ENCODE measurements around the gene SERPINA1.
A peak's percentile ranks its signal among the peaks of the same experiment; 100 is the strongest.
"Not testable (repeated sequence)": the region's sequence is repeated elsewhere in the genome, so short reads cannot be mapped to it uniquely, and the experiment has no call there.

The SERPINA1 gene

DNA sequence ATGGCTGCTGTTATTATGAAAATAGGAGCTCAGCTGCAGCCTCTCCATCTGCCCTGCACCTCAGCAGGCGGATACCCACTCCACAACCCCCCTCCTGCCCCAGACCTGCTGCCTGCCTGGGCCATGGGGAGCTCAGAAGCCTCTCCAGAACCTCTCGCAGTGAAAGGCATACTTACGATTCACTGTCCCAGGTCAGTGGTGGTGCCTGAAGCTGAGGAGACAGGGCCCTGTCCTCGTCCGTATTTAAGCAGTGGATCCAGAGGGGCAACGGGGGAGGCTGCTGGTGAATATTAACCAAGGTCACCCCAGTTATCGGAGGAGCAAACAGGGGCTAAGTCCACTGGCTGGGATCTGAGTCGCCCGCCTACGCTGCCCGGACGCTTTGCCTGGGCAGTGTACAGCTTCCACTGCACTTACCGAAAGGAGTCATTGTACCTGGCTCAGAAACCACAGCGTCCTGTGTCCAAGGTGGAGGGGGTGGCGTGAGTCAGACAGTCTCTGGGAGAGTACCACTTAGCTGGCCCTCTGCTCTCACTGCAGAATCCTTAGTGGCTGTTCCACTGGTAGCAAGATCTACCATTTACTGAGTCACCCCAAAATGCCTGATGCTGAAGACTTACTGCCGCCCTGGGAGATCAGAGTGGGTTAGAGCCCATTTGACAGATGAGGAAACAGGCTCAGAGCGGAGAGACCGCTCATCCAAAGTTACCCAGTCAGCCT is at the start of gene SERPINA1:
Gene SERPINA1 (minus strand): TSS at position 219 of the 720 bp plus-strand sequence. CDS start 5,365 bp downstream, outside the sequence.
- Histone ChIP-seq H3K36me3 (ENCODE audit: control insufficient read depth in 1 of 2, insufficient read depth in 2 of 2, low read length in 2 of 2) (no peaks in the 10 kb centered on the region), H3K4me1 (ENCODE audit: control insufficient read depth in 1 of 2, insufficient read depth in 2 of 2, low read length in 2 of 2) (peaks cover 5 to 9% of the 10 kb centered on the region in 2 donors), H3K27ac (ENCODE audit: low read length) (no peak within 1 kb of the TSS), H3K27me3 (ENCODE audit: low read depth, low read length) (no peaks in the 10 kb centered on the region), H3K4me3 (ENCODE audit: low read depth in 1 of 2, low read length in 2 of 2) (peak within 1 kb of the TSS in 1 of 2 donors; percentile 16), H3K9me3 (ENCODE audit: control insufficient read depth in 1 of 2, low read length in 2 of 2) (no peaks in the 10 kb centered on the region)

DNA sequence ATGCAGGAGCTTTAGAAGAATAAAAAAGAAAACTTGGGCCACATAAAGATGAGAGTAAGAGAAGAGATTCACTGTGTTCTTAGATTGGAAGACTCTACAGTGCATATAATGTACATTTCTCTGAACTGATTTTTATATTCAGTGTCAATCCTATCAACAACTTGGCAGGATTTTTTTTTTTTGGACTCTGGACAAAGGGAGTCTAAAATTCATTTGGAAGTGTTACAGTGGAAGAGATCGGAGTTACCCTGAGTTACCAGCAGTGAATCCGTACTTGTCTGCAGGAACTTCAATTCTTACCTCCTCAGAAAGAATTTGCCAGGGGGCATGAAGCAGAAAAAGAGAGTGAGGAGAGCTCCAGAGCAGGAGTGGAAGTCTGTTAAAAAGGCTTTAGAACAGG is 40.2 kb upstream of the SERPINA1 start:
- Histone ChIP-seq H3K4me1 (ENCODE audit: control insufficient read depth in 1 of 2, insufficient read depth in 2 of 2, low read length in 2 of 2) (no peaks in the 10 kb centered on the region), H3K27ac (ENCODE audit: low read length) (no peak overlapping the region), H3K27me3 (ENCODE audit: low read depth, low read length) (no peaks in the 10 kb centered on the region), H3K9me3 (ENCODE audit: control insufficient read depth in 1 of 2, low read length in 2 of 2) (peaks cover 0 to 6% of the 10 kb centered on the region in 2 donors), H3K4me3 (ENCODE audit: low read depth in 1 of 2, low read length in 2 of 2) (no peak overlapping the region), H3K36me3 (ENCODE audit: control insufficient read depth in 1 of 2, insufficient read depth in 2 of 2, low read length in 2 of 2) (no peaks in the 10 kb centered on the region)

DNA sequence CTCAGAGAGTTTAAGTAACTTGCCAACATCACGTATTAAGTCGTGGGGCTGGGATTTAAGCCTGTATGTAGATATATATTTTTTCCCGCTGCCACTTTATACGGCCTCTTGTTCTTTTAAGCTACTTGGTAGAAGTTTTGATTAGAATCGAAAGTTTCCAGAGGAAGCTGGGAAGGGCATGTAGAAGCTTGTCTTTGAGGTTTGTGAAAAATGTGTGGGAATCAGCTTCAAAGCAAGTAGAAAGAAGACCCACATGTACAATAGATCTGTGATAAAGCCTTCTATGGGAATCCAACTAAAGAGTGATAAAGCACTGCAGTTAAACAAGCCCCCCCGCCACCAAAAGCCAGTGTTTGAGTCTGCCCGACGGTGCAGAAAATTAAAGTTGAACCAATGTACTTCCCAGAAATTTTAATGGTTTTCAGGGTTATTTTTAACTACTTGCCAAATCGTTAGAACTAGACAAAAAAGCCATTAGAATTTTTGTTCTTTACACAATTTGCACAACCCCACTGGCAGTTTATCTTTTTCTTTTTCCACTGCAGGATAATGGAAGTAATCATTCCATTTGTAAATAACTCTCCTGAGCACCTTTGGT is 38.7 kb upstream of the SERPINA1 start:
- Histone ChIP-seq H3K9me3 (ENCODE audit: control insufficient read depth in 1 of 2, low read length in 2 of 2) (peaks cover 0 to 6% of the 10 kb centered on the region in 2 donors), H3K27ac (ENCODE audit: low read length) (no peak overlapping the region), H3K27me3 (ENCODE audit: low read depth, low read length) (no peaks in the 10 kb centered on the region), H3K4me3 (ENCODE audit: low read depth in 1 of 2, low read length in 2 of 2) (no peak overlapping the region), H3K4me1 (ENCODE audit: control insufficient read depth in 1 of 2, insufficient read depth in 2 of 2, low read length in 2 of 2) (no peaks in the 10 kb centered on the region), H3K36me3 (ENCODE audit: control insufficient read depth in 1 of 2, insufficient read depth in 2 of 2, low read length in 2 of 2) (no peaks in the 10 kb centered on the region)

DNA sequence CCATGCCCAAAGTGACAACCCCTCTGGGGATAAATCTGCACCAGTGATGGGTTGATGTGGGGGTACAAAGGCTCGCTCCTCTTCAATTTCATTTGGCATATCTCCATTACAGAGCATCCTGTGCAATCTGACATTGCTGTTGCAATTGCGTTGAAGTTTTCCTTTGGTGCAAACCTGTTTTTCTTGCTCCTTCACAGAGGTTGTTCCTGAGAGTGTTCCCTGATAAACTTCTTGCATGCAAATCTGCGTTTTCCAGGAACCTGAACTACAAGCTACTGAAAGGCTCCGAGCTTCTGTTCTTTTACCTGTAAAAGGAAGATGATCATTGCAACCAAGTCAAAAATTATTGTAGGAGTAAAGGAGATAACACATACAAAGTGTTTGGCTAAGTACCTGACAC is 38.1 kb upstream of the SERPINA1 start:
- Histone ChIP-seq H3K9me3 (ENCODE audit: control insufficient read depth in 1 of 2, low read length in 2 of 2) (peaks cover 0 to 6% of the 10 kb centered on the region in 2 donors), H3K36me3 (ENCODE audit: control insufficient read depth in 1 of 2, insufficient read depth in 2 of 2, low read length in 2 of 2) (no peaks in the 10 kb centered on the region), H3K27ac (ENCODE audit: low read length) (no peak overlapping the region), H3K4me3 (ENCODE audit: low read depth in 1 of 2, low read length in 2 of 2) (no peak overlapping the region), H3K4me1 (ENCODE audit: control insufficient read depth in 1 of 2, insufficient read depth in 2 of 2, low read length in 2 of 2) (no peaks in the 10 kb centered on the region), H3K27me3 (ENCODE audit: low read depth, low read length) (no peaks in the 10 kb centered on the region)

DNA sequence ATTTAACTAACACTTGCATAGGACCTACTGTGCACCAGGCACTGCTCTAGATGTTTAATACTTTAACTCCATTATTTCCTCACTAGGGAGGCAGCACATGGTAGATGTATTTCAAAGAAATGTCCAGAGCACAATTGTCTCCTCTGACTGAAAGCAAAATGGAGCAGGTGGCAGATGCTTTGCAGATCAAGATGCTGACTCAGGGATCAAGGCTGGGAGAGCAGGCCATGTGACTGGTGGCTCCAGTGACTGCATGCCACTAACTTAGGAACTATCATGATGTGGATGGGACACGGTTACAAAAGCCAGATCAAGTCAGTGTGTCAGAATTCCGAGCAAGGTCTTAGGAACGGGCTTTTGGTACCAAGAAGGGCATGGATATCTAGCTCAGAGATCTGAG is 36.0 kb upstream of the SERPINA1 start:
- Histone ChIP-seq H3K27me3 (ENCODE audit: low read depth, low read length) (no peaks in the 10 kb centered on the region), H3K4me3 (ENCODE audit: low read depth in 1 of 2, low read length in 2 of 2) (no peak overlapping the region), H3K9me3 (ENCODE audit: control insufficient read depth in 1 of 2, low read length in 2 of 2) (no peaks in the 10 kb centered on the region), H3K36me3 (ENCODE audit: control insufficient read depth in 1 of 2, insufficient read depth in 2 of 2, low read length in 2 of 2) (no peaks in the 10 kb centered on the region), H3K4me1 (ENCODE audit: control insufficient read depth in 1 of 2, insufficient read depth in 2 of 2, low read length in 2 of 2) (no peaks in the 10 kb centered on the region), H3K27ac (ENCODE audit: low read length) (no peak overlapping the region)

DNA sequence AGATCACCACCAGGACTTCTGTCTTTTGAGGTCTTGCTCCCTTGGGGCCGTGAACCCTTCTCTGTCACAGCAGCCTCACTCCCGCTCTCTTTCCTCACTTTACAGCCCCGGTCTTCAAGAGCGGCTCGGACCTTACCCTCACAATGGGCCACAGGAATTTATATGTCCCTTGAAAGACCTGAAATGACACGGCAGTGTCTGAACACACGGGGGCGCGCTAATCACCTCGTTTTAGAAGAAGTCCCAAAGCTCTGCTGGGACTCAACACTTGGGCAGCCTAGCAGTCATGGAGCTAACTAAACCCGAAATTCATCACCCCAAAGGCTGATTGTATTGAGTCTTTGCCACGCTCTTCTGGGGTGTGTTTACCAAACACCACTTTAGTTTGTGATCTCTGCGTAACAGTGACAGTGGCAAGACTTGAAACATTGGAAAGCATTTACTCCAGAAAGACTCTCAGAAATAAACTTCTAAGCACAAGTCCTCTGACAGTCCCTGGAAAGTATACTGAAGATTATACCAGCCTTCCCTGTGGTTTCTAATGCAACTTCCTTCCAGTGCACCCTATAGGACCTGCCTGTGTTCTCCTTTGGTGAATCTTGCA is 35.2 kb upstream of the SERPINA1 start:
- Histone ChIP-seq H3K27ac (ENCODE audit: low read length) (no peak overlapping the region), H3K4me1 (ENCODE audit: control insufficient read depth in 1 of 2, insufficient read depth in 2 of 2, low read length in 2 of 2) (no peaks in the 10 kb centered on the region), H3K4me3 (ENCODE audit: low read depth in 1 of 2, low read length in 2 of 2) (no peak overlapping the region), H3K36me3 (ENCODE audit: control insufficient read depth in 1 of 2, insufficient read depth in 2 of 2, low read length in 2 of 2) (no peaks in the 10 kb centered on the region), H3K9me3 (ENCODE audit: control insufficient read depth in 1 of 2, low read length in 2 of 2) (no peaks in the 10 kb centered on the region), H3K27me3 (ENCODE audit: low read depth, low read length) (no peaks in the 10 kb centered on the region)

DNA sequence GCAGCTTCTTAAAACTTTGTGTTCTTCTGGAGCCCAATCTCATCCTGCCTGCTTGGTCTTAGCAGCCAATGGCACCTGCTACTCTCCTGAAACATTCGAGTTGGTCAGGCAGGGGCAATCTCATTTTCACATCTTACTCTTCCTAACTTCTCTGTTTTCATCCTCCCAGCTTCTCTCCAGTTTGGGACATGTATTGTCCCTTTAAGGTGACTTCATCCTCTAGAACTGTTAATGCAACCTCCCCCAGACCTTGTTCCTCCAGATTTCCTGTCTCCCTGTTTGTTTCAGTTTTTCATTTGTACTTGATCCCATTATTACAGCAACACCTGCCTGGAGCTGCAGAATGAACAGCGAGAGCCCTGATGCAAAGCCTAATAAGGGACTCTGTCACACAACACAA is 32.9 kb upstream of the SERPINA1 start:
- no peaks in the 10 kb centered on the region for H3K27me3 ChIP-seq (ENCODE audit: low read depth, low read length)
- no peak overlapping the region for H3K27ac ChIP-seq (ENCODE audit: low read length)
- no peak overlapping the region for H3K4me3 ChIP-seq (ENCODE audit: low read depth in 1 of 2, low read length in 2 of 2)
- H3K9me3 ChIP-seq (ENCODE audit: control insufficient read depth in 1 of 2, low read length in 2 of 2): no peaks in the 10 kb centered on the region
- no peaks in the 10 kb centered on the region for H3K4me1 ChIP-seq (ENCODE audit: control insufficient read depth in 1 of 2, insufficient read depth in 2 of 2, low read length in 2 of 2)
- H3K36me3 ChIP-seq (ENCODE audit: control insufficient read depth in 1 of 2, insufficient read depth in 2 of 2, low read length in 2 of 2): no peaks in the 10 kb centered on the region

DNA sequence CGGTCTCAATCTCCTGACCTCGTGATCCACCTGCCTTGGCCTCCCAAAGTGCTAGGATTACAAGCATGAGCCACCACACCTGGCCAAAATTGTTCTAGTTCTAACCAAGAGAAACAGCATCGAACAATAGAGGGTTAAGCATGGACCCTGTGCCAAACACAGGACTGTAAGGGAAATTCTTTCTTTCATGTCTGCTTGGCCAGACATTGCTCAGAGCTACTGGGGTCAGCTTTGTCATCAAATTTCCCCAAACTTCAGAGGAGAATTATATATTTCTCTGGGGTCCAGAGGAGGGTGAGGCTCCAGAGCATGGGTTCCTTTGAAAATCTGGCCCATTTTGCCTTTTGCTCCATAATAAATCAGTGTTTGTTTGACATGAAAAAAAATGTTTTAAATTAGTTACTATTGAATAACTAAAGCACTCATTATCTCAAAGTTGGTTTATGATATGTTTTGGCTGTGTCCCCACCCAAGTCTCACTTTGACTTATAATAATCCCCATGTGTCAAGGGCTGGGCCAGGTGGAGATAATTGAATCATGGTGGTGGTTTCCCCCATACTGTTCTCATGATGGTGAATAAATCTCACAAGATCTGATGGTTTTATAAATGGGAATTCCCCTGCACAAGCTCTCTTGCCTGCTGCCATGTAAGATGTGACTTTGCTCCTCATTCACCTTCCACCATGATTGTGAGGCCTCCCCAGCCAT is 29.2 kb upstream of the SERPINA1 start:
- not testable (repeated sequence) for H3K27me3 ChIP-seq (ENCODE audit: low read depth, low read length); H3K27ac ChIP-seq (ENCODE audit: low read length); H3K36me3 ChIP-seq (ENCODE audit: control insufficient read depth in 1 of 2, insufficient read depth in 2 of 2, low read length in 2 of 2); H3K4me3 ChIP-seq (ENCODE audit: low read depth in 1 of 2, low read length in 2 of 2); H3K4me1 ChIP-seq (ENCODE audit: control insufficient read depth in 1 of 2, insufficient read depth in 2 of 2, low read length in 2 of 2); H3K9me3 ChIP-seq (ENCODE audit: control insufficient read depth in 1 of 2, low read length in 2 of 2)

DNA sequence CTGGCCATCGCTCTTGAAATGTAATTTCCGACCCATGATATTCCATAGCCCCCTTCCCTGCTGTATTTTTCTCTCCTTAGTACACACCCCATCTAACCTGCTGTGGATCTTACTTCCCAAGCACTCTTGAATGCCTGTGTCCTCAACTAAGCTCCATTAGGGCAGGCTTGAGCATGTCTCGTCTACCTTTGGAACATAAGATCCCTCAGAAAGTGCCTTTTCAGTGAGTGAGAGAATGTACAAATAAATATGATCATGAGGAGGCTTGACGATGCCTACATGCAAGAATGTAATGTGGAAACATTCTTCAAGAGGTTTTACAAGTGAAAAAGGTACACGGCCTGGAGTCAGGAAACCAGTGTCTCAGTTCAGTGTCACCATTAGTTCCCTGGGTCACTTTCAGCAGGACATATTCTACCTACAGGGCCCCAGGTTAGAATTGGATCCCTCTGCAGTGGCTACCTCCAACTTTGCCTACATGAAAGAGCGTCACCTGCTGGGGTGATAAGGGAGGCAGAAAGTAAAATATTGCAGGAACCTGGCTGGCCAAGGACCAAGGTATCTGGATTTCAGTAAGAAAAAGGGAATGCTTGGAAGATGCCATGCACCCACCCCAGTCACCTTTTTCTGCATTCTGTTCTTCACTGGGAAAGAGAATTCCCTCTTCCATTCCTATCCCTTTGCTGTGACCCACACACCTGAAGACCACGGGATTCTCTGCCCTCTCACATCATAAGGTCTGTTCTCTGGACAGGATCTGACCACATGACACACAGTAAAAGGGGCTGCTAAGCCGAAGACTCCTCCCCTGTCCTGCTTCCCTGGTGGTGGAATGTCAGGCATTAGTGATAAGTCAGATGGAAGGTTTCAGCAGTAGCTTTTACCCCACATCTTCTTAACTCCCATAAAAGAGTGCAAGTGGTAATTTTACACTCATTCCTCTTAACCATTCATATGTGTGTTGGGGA is 24.6 kb upstream of the SERPINA1 start:
- no peaks in the 10 kb centered on the region for H3K4me1 ChIP-seq (ENCODE audit: control insufficient read depth in 1 of 2, insufficient read depth in 2 of 2, low read length in 2 of 2)
- peaks cover 0 to 9% of the 10 kb centered on the region in 2 donors for H3K9me3 ChIP-seq (ENCODE audit: control insufficient read depth in 1 of 2, low read length in 2 of 2)
- H3K27ac ChIP-seq (ENCODE audit: low read length): no peak overlapping the region
- no peaks in the 10 kb centered on the region for H3K36me3 ChIP-seq (ENCODE audit: control insufficient read depth in 1 of 2, insufficient read depth in 2 of 2, low read length in 2 of 2)
- no peak overlapping the region for H3K4me3 ChIP-seq (ENCODE audit: low read depth in 1 of 2, low read length in 2 of 2)
- no peaks in the 10 kb centered on the region for H3K27me3 ChIP-seq (ENCODE audit: low read depth, low read length)

DNA sequence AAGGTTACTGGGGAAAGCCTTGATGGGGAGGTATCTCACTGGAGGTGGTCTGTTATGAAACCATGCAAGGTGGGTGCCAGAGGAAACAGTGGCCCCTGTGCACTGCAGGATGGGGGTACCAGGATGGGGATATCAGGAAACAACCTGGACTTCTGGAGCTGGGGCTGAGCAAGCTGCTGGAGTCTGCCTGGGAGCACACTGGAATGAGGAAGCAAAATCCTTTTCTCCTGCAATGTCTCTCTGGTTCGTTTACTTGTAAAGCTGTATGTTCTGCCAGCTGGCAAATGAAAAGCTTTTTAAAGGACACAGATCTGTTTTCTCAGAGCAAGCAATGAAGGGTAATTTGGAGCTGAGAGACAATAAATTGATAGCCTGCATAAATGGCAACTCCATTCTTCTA is 23.2 kb upstream of the SERPINA1 start:
- Histone ChIP-seq H3K27me3 (ENCODE audit: low read depth, low read length) (no peaks in the 10 kb centered on the region), H3K4me3 (ENCODE audit: low read depth in 1 of 2, low read length in 2 of 2) (no peak overlapping the region), H3K9me3 (ENCODE audit: control insufficient read depth in 1 of 2, low read length in 2 of 2) (peaks cover 0 to 12% of the 10 kb centered on the region in 2 donors), H3K4me1 (ENCODE audit: control insufficient read depth in 1 of 2, insufficient read depth in 2 of 2, low read length in 2 of 2) (no peaks in the 10 kb centered on the region), H3K36me3 (ENCODE audit: control insufficient read depth in 1 of 2, insufficient read depth in 2 of 2, low read length in 2 of 2) (no peaks in the 10 kb centered on the region), H3K27ac (ENCODE audit: low read length) (no peak overlapping the region)

Data from muscle layer of duodenum (tissue), 2 donors.